H9 (cell line): ENCODE results near the gene EPB41L4B. TPM values are rescaled to one million over a fixed set of nuclear protein-coding genes. Genes with fewer than 3 reads are reported as not detected.

Source experiments
- DNase-seq: peaks from one replicate; pipeline ENCODE4 v3.0.0-alpha.2; 2017
- H2AFZ ChIP-seq: one replicate; pipeline ENCODE4 v1.6.1; 2013; ENCODE audit warnings: mild to moderate bottlenecking, low read length, control low read depth, moderate library complexity
- H2AK5ac ChIP-seq: 2 replicates; pipeline ENCODE4 v1.6.1; 2013; ENCODE audit warnings: low read length, control low read depth, mixed read lengths; ENCODE audit not compliant: insufficient read length
- H2BK120ac ChIP-seq: one replicate; pipeline ENCODE4 v1.6.1; 2013; ENCODE audit warnings: low read depth, mild to moderate bottlenecking, low read length, control low read depth, inconsistent platforms; ENCODE audit not compliant: poor library complexity, severe bottlenecking
- H2BK12ac ChIP-seq: 2 replicates; pipeline ENCODE4 v1.6.1; 2013; ENCODE audit warnings: low read length, control low read depth, mixed read lengths, low read depth; ENCODE audit not compliant: insufficient read length
- H2BK15ac ChIP-seq: 2 replicates; pipeline ENCODE4 v1.6.1; 2013; ENCODE audit warnings: low read depth, low read length, control low read depth
- H2BK20ac ChIP-seq: one replicate; pipeline ENCODE4 v1.6.1; 2013; ENCODE audit warnings: low read depth, mild to moderate bottlenecking, low read length, control low read depth, inconsistent platforms; ENCODE audit not compliant: poor library complexity, severe bottlenecking
- H2BK5ac ChIP-seq: 2 replicates; pipeline ENCODE4 v1.6.1; 2013; ENCODE audit warnings: low read length, control low read depth, mixed read lengths; ENCODE audit not compliant: insufficient read length
- H3K14ac ChIP-seq: 2 replicates; pipeline ENCODE4 v1.6.1; 2013; ENCODE audit warnings: low read length, control low read depth; ENCODE audit not compliant: insufficient read depth
- H3K18ac ChIP-seq: 2 replicates; pipeline ENCODE4 v1.6.1; 2013; ENCODE audit warnings: low read depth, mild to moderate bottlenecking, mixed read lengths, low read length, control low read depth; ENCODE audit not compliant: insufficient read length
- H3K23ac ChIP-seq: 2 replicates; pipeline ENCODE4 v1.6.1; 2013; ENCODE audit warnings: low read length, control low read depth, mixed read lengths, low read depth; ENCODE audit not compliant: insufficient read length
- H3K23me2 ChIP-seq: 2 replicates; pipeline ENCODE4 v1.6.1; 2013; ENCODE audit warnings: low read depth, mild to moderate bottlenecking, mixed read lengths, low read length, control low read depth; ENCODE audit not compliant: insufficient read length, poor library complexity, severe bottlenecking
- H3K27ac ChIP-seq: 2 replicates; pipeline ENCODE4 v1.5.1; 2013; ENCODE audit warnings: low read length, control low read depth, mixed read lengths, low read depth; ENCODE audit not compliant: insufficient read length
- H3K27me3 ChIP-seq: 2 replicates; pipeline ENCODE4 v1.6.1; 2013; ENCODE audit warnings: low read length, control low read depth, inconsistent platforms; ENCODE audit not compliant: insufficient read depth
- H3K4ac ChIP-seq: 2 replicates; pipeline ENCODE4 v1.6.1; 2013; ENCODE audit warnings: low read depth, mild to moderate bottlenecking, control low read depth, inconsistent platforms, low read length, moderate library complexity
- H3K4me1 ChIP-seq: 2 replicates; pipeline ENCODE4 v1.6.1; 2013; ENCODE audit warnings: low read length, control low read depth, inconsistent platforms; ENCODE audit not compliant: insufficient read depth
- H3K4me2 ChIP-seq: 2 replicates; pipeline ENCODE4 v1.6.1; 2013; ENCODE audit warnings: low read length, control low read depth, mixed read lengths; ENCODE audit not compliant: insufficient read length, insufficient read depth
- H3K56ac ChIP-seq: 2 replicates; pipeline ENCODE4 v1.6.1; 2013; ENCODE audit warnings: low read depth, mild to moderate bottlenecking, mixed read lengths, low read length, control low read depth; ENCODE audit not compliant: insufficient read length
- H3K79me1 ChIP-seq: 2 replicates; pipeline ENCODE4 v1.6.1; 2013; ENCODE audit warnings: low read depth, mild to moderate bottlenecking, moderate library complexity, low read length, control low read depth, inconsistent platforms; ENCODE audit not compliant: insufficient read depth, poor library complexity, severe bottlenecking
- H3K79me2 ChIP-seq: 2 replicates; pipeline ENCODE4 v1.6.1; 2013; ENCODE audit warnings: low read length, control low read depth, inconsistent platforms; ENCODE audit not compliant: insufficient read depth
- H3K9ac ChIP-seq: 2 replicates; pipeline ENCODE4 v1.6.1; 2013; ENCODE audit warnings: low read length, control low read depth, mixed read lengths; ENCODE audit not compliant: insufficient read length; ENCODE audit errors: extremely low read depth
- H3K9me3 ChIP-seq: one replicate; pipeline ENCODE4 v1.6.1; 2013; ENCODE audit warnings: low read depth, low read length, inconsistent platforms; ENCODE audit not compliant: control insufficient read depth
- H3T11ph ChIP-seq: one replicate; pipeline ENCODE4 v1.6.1; 2013; ENCODE audit warnings: mild to moderate bottlenecking, low read length, control low read depth, inconsistent platforms
- H4K20me1 ChIP-seq: one replicate; pipeline ENCODE4 v1.6.1; 2013; ENCODE audit not compliant: control insufficient read depth, insufficient read length, insufficient read depth
- H4K5ac ChIP-seq: 2 replicates; pipeline ENCODE4 v1.6.1; 2013; ENCODE audit warnings: low read depth, mild to moderate bottlenecking, mixed read lengths, low read length, control low read depth; ENCODE audit not compliant: insufficient read length
- H4K8ac ChIP-seq: replicated peaks from 2 replicates; pipeline ENCODE4 v1.6.1; 2013; ENCODE audit warnings: low read length, control low read depth, mixed read lengths, low read depth; ENCODE audit not compliant: insufficient read length
- H4K91ac ChIP-seq: 2 replicates; pipeline ENCODE4 v1.6.1; 2013; ENCODE audit warnings: low read depth, mild to moderate bottlenecking, moderate library complexity, mixed read lengths, low read length, control low read depth; ENCODE audit not compliant: insufficient read length
- H3K27ac Mint-ChIP-seq, 3 experiments: 2 replicates in 2 of 3; 3 replicates in 1 of 3; pipeline ENCODE4 v1.8.0; 2020 to 2021; ENCODE audit warnings: mixed read lengths in 3 of 3, mild to moderate bottlenecking in 1 of 3, moderate library complexity in 1 of 3
- H3K27me3 Mint-ChIP-seq: 2 replicates; pipeline ENCODE4 v1.8.0; 2021; ENCODE audit warnings: low read depth, mild to moderate bottlenecking, moderate library complexity, mixed read lengths
- H3K36me3 Mint-ChIP-seq, 3 experiments: 2 replicates in 2 of 3; 3 replicates in 1 of 3; pipeline ENCODE4 v1.8.0; 2020 to 2021; ENCODE audit warnings: low read depth in 3 of 3, mixed read lengths in 3 of 3; ENCODE audit not compliant: insufficient read depth in 1 of 3
- H3K4me1 Mint-ChIP-seq, 2 experiments: 2 replicates each; pipeline ENCODE4 v1.8.0; 2020; ENCODE audit warnings: mixed read lengths in 2 of 2
- H3K4me3 Mint-ChIP-seq, 2 experiments: 2 replicates in 1 of 2; 3 replicates in 1 of 2; pipeline ENCODE4 v1.8.0; 2020 to 2021; ENCODE audit warnings: mild to moderate bottlenecking in 2 of 2, mixed read lengths in 2 of 2, moderate library complexity in 1 of 2
- H3K9me3 Mint-ChIP-seq, 2 experiments: 2 replicates in 1 of 2; 3 replicates in 1 of 2; pipeline ENCODE4 v1.8.0; 2020; ENCODE audit warnings: mild to moderate bottlenecking in 2 of 2, mixed read lengths in 2 of 2, moderate library complexity in 1 of 2
- WGBS: extraction: QIAGEN DNeasy Blood & Tissue Kit; methylation state at CpG from one replicate; pipeline ENCODE4 v1.1.7; 2013; ENCODE audit warnings: missing lambda C conversion rate, low lambda C conversion rate, mixed read lengths; ENCODE audit not compliant: insufficient read length; ENCODE audit errors: extremely low coverage; 5-methylcytosine and 5-hydroxymethylcytosine counted together
- total RNA-seq: library from RNA; stranded (reverse); gene quantifications from 2 replicates; pipeline ENCODE4 v1.2.1, GENCODE V29; 2021
- TF ChIP-seq, protein P1 (sequence below): fragments of 200-600 bp; sonication (generic); conservative IDR thresholded peaks from 3 replicates; pipeline ENCODE4 v1.8.0; 2021; ENCODE audit warnings: antibody characterized with exemption, mild to moderate bottlenecking

Gene EPB41L4B
- total RNA-seq, 1 experiment from 2014 or later: 18.9 TPM

DNA sequence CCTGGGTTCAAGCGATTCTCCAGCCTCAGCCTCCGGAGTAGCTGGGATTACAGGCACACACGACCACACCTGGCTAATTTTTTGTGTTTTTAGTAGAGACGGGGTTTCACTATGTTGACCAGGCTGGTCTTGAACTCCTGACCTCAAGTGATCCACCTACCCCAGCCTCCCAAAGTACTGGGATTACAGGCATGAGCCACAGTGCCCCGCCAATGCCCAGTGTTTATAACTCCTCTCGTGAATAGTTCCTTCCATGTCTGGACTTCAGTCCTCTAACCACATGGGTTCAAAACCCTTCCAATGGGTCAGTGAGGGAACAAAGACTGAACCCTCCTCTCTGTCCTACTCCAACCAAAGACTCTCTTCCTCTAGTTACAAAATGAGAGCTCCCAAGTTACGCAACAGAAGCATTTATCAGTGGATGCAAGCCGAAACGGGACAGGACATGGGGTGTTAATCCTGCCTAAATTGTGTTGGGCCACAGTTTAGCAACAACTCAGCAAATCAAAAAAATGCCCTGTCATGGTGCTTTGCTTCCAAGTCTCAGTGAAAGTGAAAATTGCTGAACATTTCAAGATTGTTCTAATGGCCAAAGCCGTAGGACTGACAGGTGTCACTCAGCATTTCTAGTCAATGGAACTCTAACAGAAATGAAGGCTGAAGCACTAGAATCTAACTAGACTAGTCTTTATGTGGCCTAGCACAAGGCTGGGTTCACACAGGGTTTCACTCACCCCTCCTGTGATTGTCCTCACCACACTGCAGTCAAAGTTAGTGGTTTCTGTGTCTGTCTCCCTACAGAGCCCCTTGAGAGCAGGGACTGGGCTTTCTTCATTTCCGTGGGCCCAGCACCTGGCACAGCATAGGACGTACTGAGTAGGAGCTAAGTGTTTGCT is 197.9 kb downstream of the EPB41L4B start:
- Histone ChIP-seq H3K56ac (no peak overlapping the region), H3K14ac (no peak overlapping the region), H2BK12ac (no peak overlapping the region), H3T11ph (no peak overlapping the region), H3K27ac (no peak overlapping the region), H4K20me1 (no peaks in the 10 kb centered on the region), H3K9ac (no peak overlapping the region), H3K79me1 (peaks cover 5% of the 10 kb centered on the region), H4K91ac (no peak overlapping the region), H2BK120ac (no peak overlapping the region), H3K27me3 (no peaks in the 10 kb centered on the region), H2AK5ac (no peak overlapping the region), H3K18ac (no peak overlapping the region), H2BK5ac (no peak overlapping the region), H3K4ac (no peak overlapping the region), H3K4me2 (no peak overlapping the region), H4K8ac (no peak overlapping the region), H3K23ac (no peak overlapping the region), H3K79me2 (peaks cover 13% of the 10 kb centered on the region), H2AFZ (no peak overlapping the region), H4K5ac (no peak overlapping the region), H2BK15ac (no peak overlapping the region), H3K4me1 (peaks cover 5% of the 10 kb centered on the region; the same call in 1 of the 2 replicates), H3K9me3 (no peaks in the 10 kb centered on the region), H3K23me2 (peaks cover 9% of the 10 kb centered on the region), H2BK20ac (no peak overlapping the region)
- Mint-ChIP-seq H3K27me3 (no peaks in the 10 kb centered on the region), H3K4me3 (no peak overlapping the region), H3K4me1 (peaks cover 19% of the 10 kb centered on the region in 2 experiments), H3K27ac (peak overlapping the region in 2 of 3 experiments; percentile 6 to 34; a peak in 2 of 7 replicates), H3K36me3 (peaks cover under 1% of the 10 kb centered on the region in 3 experiments; a peak in 5 of 7 replicates), H3K9me3 (no peaks in the 10 kb centered on the region)
- DNase-seq: no peak
- no CpG with 5 or more reads among the region's 12 CpGs for WGBS
- TF ChIP-seq, protein P1, sequence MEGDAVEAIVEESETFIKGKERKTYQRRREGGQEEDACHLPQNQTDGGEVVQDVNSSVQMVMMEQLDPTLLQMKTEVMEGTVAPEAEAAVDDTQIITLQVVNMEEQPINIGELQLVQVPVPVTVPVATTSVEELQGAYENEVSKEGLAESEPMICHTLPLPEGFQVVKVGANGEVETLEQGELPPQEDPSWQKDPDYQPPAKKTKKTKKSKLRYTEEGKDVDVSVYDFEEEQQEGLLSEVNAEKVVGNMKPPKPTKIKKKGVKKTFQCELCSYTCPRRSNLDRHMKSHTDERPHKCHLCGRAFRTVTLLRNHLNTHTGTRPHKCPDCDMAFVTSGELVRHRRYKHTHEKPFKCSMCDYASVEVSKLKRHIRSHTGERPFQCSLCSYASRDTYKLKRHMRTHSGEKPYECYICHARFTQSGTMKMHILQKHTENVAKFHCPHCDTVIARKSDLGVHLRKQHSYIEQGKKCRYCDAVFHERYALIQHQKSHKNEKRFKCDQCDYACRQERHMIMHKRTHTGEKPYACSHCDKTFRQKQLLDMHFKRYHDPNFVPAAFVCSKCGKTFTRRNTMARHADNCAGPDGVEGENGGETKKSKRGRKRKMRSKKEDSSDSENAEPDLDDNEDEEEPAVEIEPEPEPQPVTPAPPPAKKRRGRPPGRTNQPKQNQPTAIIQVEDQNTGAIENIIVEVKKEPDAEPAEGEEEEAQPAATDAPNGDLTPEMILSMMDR: no peak

Other genes starting within 250 kb of the EPB41L4B start
- gene TMEM245, start 201.1 kb downstream of the EPB41L4B start, total RNA-seq: 37.9 and 38.3 TPM in 2 replicates
- gene FRRS1L, start 153.8 kb downstream of the EPB41L4B start, total RNA-seq: 3.3 and 3.5 TPM in 2 replicates
- gene PTPN3, start 177.2 kb upstream of the EPB41L4B start, total RNA-seq: 2.2 and 2.6 TPM in 2 replicates